IMR-90 (cell line): ENCODE measurements around the gene CATSPERZ. TPM values are rescaled to one million over a fixed set of nuclear protein-coding genes. Genes with fewer than 3 reads are reported as not detected.
A peak's percentile ranks its signal among the peaks of the same experiment; 100 is the strongest.

Experiments
- ATAC-seq: fragments of 200-7000 bp; cut with Tn5 transposase; 2 replicates; pipeline ENCODE4 v1.9.1; 2020; ENCODE audit warnings: low read depth, mild to moderate bottlenecking, moderate library complexity
- BruUV-seq: library from RNA; stranded (reverse); fragments of 400-500 nt; replicated peaks from 2 replicates; lab custom pipeline; 2021; lab: Mats Ljungman, UMichigan
- CTCF ChIA-PET: fragments of 300-600 bp; formaldehyde crosslinking; extraction: SDS; loops from one replicate; lab custom pipeline; 2021; ENCODE audit warnings: antibody characterized with exemption; lab: Yijun Ruan, JAX
- POLR2A ChIA-PET: fragments of 300-600 bp; sonication (Branson Sonifier 250); formaldehyde crosslinking; loops from one replicate; lab custom pipeline; 2022; ENCODE audit warnings: antibody characterized with exemption; ENCODE audit not compliant: unreplicated experiment; lab: Charles Lee
- DNase-seq: peaks from one replicate; pipeline ENCODE4 v3.0.0; 2013
- H2AFZ ChIP-seq: replicated peaks from 2 replicates; pipeline ENCODE3; 2013; ENCODE audit warnings: low read length, mild to moderate bottlenecking; ENCODE audit not compliant: poor library complexity
- H2AK5ac ChIP-seq: 2 replicates; pipeline ENCODE4 v1.6.1; 2013; ENCODE audit warnings: low read depth, low read length, inconsistent platforms
- H2AK9ac ChIP-seq: replicated peaks from 2 replicates; pipeline ENCODE3; 2013; ENCODE audit warnings: mild to moderate bottlenecking, low read depth, low read length, moderate library complexity; ENCODE audit not compliant: poor library complexity
- H2BK120ac ChIP-seq: 2 replicates; pipeline ENCODE4 v1.6.1; 2013; ENCODE audit warnings: low read depth, low read length, inconsistent platforms
- H2BK15ac ChIP-seq: 3 replicates; pipeline ENCODE4 v1.6.1; 2013; ENCODE audit warnings: low read depth, low read length, inconsistent platforms
- H2BK20ac ChIP-seq: 2 replicates; pipeline ENCODE4 v1.6.1; 2013; ENCODE audit warnings: low read depth, mild to moderate bottlenecking, inconsistent platforms, low read length, moderate library complexity
- H2BK5ac ChIP-seq: 2 replicates; pipeline ENCODE4 v1.6.1; 2013; ENCODE audit warnings: mild to moderate bottlenecking, low read depth, low read length, inconsistent platforms; ENCODE audit not compliant: poor library complexity, severe bottlenecking
- H3K14ac ChIP-seq: replicated peaks from 2 replicates; pipeline ENCODE4 v1.6.1; 2013; ENCODE audit warnings: low read depth, low read length, inconsistent platforms
- H3K18ac ChIP-seq: 2 replicates; pipeline ENCODE4 v1.6.1; 2013; ENCODE audit warnings: low read depth, low read length, control low read depth
- H3K23ac ChIP-seq: 2 replicates; pipeline ENCODE4 v1.6.1; 2013; ENCODE audit warnings: low read depth, low read length, inconsistent platforms
- H3K27ac ChIP-seq: 2 replicates; pipeline ENCODE4 v1.5.1; 2013; ENCODE audit warnings: mild to moderate bottlenecking, control low read depth, low read length; ENCODE audit not compliant: insufficient read depth
- H3K27me3 ChIP-seq: 2 replicates; pipeline ENCODE4 v1.6.1; 2013; ENCODE audit warnings: low read length; ENCODE audit not compliant: control insufficient read depth, insufficient read depth
- H3K36me3 ChIP-seq: 2 replicates; pipeline ENCODE4 v1.6.1; 2013; ENCODE audit warnings: low read length, mixed read lengths; ENCODE audit not compliant: control insufficient read depth, insufficient read depth
- H3K4ac ChIP-seq: 2 replicates; pipeline ENCODE4 v1.6.1; 2013; ENCODE audit warnings: low read depth, low read length, inconsistent platforms
- H3K4me1 ChIP-seq: 2 replicates; pipeline ENCODE4 v1.6.1; 2013; ENCODE audit warnings: low read length, mixed read lengths; ENCODE audit not compliant: control insufficient read depth, insufficient read depth
- H3K4me2 ChIP-seq: 2 replicates; pipeline ENCODE4 v1.6.1; 2013; ENCODE audit warnings: low read depth, mild to moderate bottlenecking, control low read depth, low read length, moderate library complexity
- H3K4me3 ChIP-seq: 2 replicates; pipeline ENCODE4 v1.5.1; 2013; ENCODE audit warnings: low read depth, mild to moderate bottlenecking, control low read depth, low read length, moderate library complexity; ENCODE audit not compliant: insufficient read depth
- H3K56ac ChIP-seq: 2 replicates; pipeline ENCODE4 v1.6.1; 2013; ENCODE audit warnings: low read length, inconsistent platforms; ENCODE audit not compliant: insufficient read depth; ENCODE audit errors: extremely low read depth
- H3K79me1 ChIP-seq, 2 experiments: 2 replicates each; pipeline ENCODE4 v1.6.1; 2013; ENCODE audit warnings: low read length in 2 of 2, inconsistent platforms in 1 of 2, low read depth in 1 of 2
- H3K9ac ChIP-seq: 2 replicates; pipeline ENCODE4 v1.6.1; 2013; ENCODE audit warnings: low read depth, low read length, control low read depth
- H3K9me1 ChIP-seq: 2 replicates; pipeline ENCODE4 v1.6.1; 2013; ENCODE audit warnings: low read length, inconsistent platforms; ENCODE audit not compliant: insufficient read depth
- H3K9me3 ChIP-seq: 2 replicates; pipeline ENCODE4 v1.6.1; 2013; ENCODE audit warnings: low read length; ENCODE audit not compliant: control insufficient read depth, insufficient read depth
- H4K20me1 ChIP-seq: 2 replicates; pipeline ENCODE4 v1.6.1; 2013; ENCODE audit warnings: low read length, inconsistent platforms; ENCODE audit not compliant: insufficient read depth
- H4K5ac ChIP-seq: 2 replicates; pipeline ENCODE4 v1.6.1; 2013; ENCODE audit warnings: mild to moderate bottlenecking, low read depth, low read length, control low read depth
- H4K8ac ChIP-seq, 2 experiments: 2 replicates each; pipeline ENCODE4 v1.6.1; 2013; ENCODE audit warnings: low read depth in 2 of 2, low read length in 2 of 2, control low read depth in 1 of 2, inconsistent platforms in 1 of 2
- H4K91ac ChIP-seq: 2 replicates; pipeline ENCODE4 v1.6.1; 2013; ENCODE audit warnings: low read depth, low read length, inconsistent platforms; ENCODE audit not compliant: insufficient read depth
- BHLHE40 ChIP-seq: fragments of 150-350 bp; IDR thresholded peaks from 2 replicates; pipeline ENCODE4 v1.6.1; 2016; ENCODE audit warnings: mild to moderate bottlenecking, low read depth, low read length
- FOS ChIP-seq: fragments of 150-350 bp; IDR thresholded peaks from 2 replicates; pipeline ENCODE4 v1.6.1; 2016; ENCODE audit warnings: low read depth, low read length
- MAFK ChIP-seq: IDR thresholded peaks from 2 replicates; pipeline ENCODE4 v1.6.1; 2012; ENCODE audit warnings: low read depth, low read length, improper control_type of control experiment
- MAZ ChIP-seq: IDR thresholded peaks from 2 replicates; pipeline ENCODE4 v1.6.1; 2012; ENCODE audit warnings: low read depth, mild to moderate bottlenecking, low read length, improper control_type of control experiment, moderate library complexity, borderline replicate concordance
- NFE2L2 ChIP-seq: fragments of 150-350 bp; IDR thresholded peaks from 2 replicates; pipeline ENCODE4 v1.6.1; 2016; ENCODE audit warnings: low read depth, mild to moderate bottlenecking, low read length
- RAD21 ChIP-seq: IDR thresholded peaks from 2 replicates; pipeline ENCODE4 v1.6.1; 2012; ENCODE audit warnings: low read length, improper control_type of control experiment
- RCOR1 ChIP-seq: IDR thresholded peaks from 2 replicates; pipeline ENCODE4 v1.6.1; 2012; ENCODE audit warnings: mild to moderate bottlenecking, low read length, improper control_type of control experiment; ENCODE audit not compliant: insufficient replicate concordance
- SMC3 ChIP-seq: fragments of 150-350 bp; IDR thresholded peaks from 2 replicates; pipeline ENCODE4 v1.6.1; 2016; ENCODE audit warnings: low read depth, mild to moderate bottlenecking, antibody characterized with exemption, low read length, moderate library complexity
- WGBS, 2 experiments: methylation state at CpG; one replicate each; pipeline versions ENCODE4 v1.1.5 to v1.1.7; 2013; ENCODE audit warnings: missing lambda C conversion rate in 2 of 2; ENCODE audit not compliant: insufficient read length in 1 of 2; ENCODE audit errors: extremely low coverage in 2 of 2; 5-methylcytosine and 5-hydroxymethylcytosine counted together
- dilution Hi-C: fragments of 300-500 bp; cut with HindIII; formaldehyde crosslinking; loops from one replicate; pipeline ENCODE4 v1.14.3; 2018; ENCODE audit warnings: low sequenced_read_pairs; ENCODE audit not compliant: unreplicated experiment
- in situ Hi-C: fragments of 300-500 bp; cut with MboI; formaldehyde crosslinking; loops from 3 replicates; pipeline ENCODE4 v1.14.3; 2019; ENCODE audit warnings: low sequenced_read_pairs, inconsistent platforms, mixed read lengths
- intact Hi-C: fragments of 100-400 bp; cut with micrococcal nuclease; formaldehyde crosslinking; loops from 2 replicates; pipeline ENCODE4 v1.10.0; 2022
- polyA plus RNA-seq, 3 experiments: library from polyadenylated mRNA; depleted of rRNA; stranded (reverse); fragments of >200 nt; gene quantifications; 2 replicates each; pipeline ENCODE4 v1.2.3, GENCODE V29; 2012; ENCODE audit warnings: low replicate concordance in 1 of 3
- total RNA-seq: library from RNA; depleted of rRNA; stranded (reverse); fragments of >200 nt; gene quantifications from 2 replicates; pipeline ENCODE4 v1.2.3, GENCODE V29; 2012
- TF ChIP-seq, protein P1 (sequence below): conservative IDR thresholded peaks from 2 replicates; pipeline ENCODE4 v1.5.1; 2012; ENCODE audit warnings: mild to moderate bottlenecking, low read depth, low read length, improper control_type of control experiment
- TF ChIP-seq, protein P2 (sequence below): fragments of 150-350 bp; IDR thresholded peaks from 2 replicates; pipeline ENCODE4 v1.6.1; 2017; ENCODE audit warnings: mild to moderate bottlenecking, antibody characterized with exemption, low read length, low read depth

Gene CATSPERZ
- total and polyA plus RNA-seq, 2 of the 4 experiments (the other 2 are of a cell fraction): not detected

- Histone ChIP-seq H2AK5ac (no peak within 1 kb of the TSS), H4K20me1 (peaks cover 5% of the 10 kb centered on the region; the same call in 1 of the 2 replicates), H3K4me3 (peak within 1 kb of the TSS; percentile 24), H3K4me2 (peak within 1 kb of the TSS; percentile 45), H3K4ac (no peak within 1 kb of the TSS), H3K9me1 (no peaks in the 10 kb centered on the region; the same call in 1 of the 2 replicates), H4K8ac (no peak within 1 kb of the TSS), H2AFZ (peak within 1 kb of the TSS; percentile 26), H3K9me3 (no peaks in the 10 kb centered on the region), H2BK15ac (no peak within 1 kb of the TSS), H3K27me3 (peaks cover 60% of the 10 kb centered on the region), H3K79me1 (peaks cover 0 to 9% of the 10 kb centered on the region in 2 experiments; a peak in 2 of 4 replicates), H3K27ac (no peak within 1 kb of the TSS), H3K14ac (no peak within 1 kb of the TSS), H3K23ac (no peak within 1 kb of the TSS), H2BK5ac (no peak within 1 kb of the TSS), H3K4me1 (peaks cover 6% of the 10 kb centered on the region; the same call in 1 of the 2 replicates), H2BK20ac (no peak within 1 kb of the TSS), H3K36me3 (no peaks in the 10 kb centered on the region), H3K56ac (no peak within 1 kb of the TSS), H3K18ac (no peak within 1 kb of the TSS), H4K5ac (no peak within 1 kb of the TSS), H2BK120ac (no peak within 1 kb of the TSS), H4K91ac (no peak within 1 kb of the TSS), H2AK9ac (peak within 1 kb of the TSS; percentile 37), H3K9ac (no peak within 1 kb of the TSS)
- BruUV-seq: no TSS peak
- ChIA-PET CTCF (no interaction called here), POLR2A (no interaction called here)
- DNase-seq: no peak
- dilution Hi-C loops (no loop called here), intact Hi-C loops (no loop called here), in situ Hi-C loops (no loop called here)
- 0% methylated on average over 6 of the region's 45 CpGs; no CpG with 5 or more reads in 1 of the 2 experiments for WGBS, 2 experiments
- no peak; the same call in 1 of the 2 replicates for ATAC-seq
- no peak for TF ChIP-seq MAFK
- no peak for TF ChIP-seq MAZ
- TF ChIP-seq BHLHE40: no peak
- TF ChIP-seq, protein P1, sequence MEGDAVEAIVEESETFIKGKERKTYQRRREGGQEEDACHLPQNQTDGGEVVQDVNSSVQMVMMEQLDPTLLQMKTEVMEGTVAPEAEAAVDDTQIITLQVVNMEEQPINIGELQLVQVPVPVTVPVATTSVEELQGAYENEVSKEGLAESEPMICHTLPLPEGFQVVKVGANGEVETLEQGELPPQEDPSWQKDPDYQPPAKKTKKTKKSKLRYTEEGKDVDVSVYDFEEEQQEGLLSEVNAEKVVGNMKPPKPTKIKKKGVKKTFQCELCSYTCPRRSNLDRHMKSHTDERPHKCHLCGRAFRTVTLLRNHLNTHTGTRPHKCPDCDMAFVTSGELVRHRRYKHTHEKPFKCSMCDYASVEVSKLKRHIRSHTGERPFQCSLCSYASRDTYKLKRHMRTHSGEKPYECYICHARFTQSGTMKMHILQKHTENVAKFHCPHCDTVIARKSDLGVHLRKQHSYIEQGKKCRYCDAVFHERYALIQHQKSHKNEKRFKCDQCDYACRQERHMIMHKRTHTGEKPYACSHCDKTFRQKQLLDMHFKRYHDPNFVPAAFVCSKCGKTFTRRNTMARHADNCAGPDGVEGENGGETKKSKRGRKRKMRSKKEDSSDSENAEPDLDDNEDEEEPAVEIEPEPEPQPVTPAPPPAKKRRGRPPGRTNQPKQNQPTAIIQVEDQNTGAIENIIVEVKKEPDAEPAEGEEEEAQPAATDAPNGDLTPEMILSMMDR: no peak
- TF ChIP-seq RCOR1: no peak
- TF ChIP-seq FOS: no peak
- no peak for TF ChIP-seq RAD21
- TF ChIP-seq, protein P2, sequence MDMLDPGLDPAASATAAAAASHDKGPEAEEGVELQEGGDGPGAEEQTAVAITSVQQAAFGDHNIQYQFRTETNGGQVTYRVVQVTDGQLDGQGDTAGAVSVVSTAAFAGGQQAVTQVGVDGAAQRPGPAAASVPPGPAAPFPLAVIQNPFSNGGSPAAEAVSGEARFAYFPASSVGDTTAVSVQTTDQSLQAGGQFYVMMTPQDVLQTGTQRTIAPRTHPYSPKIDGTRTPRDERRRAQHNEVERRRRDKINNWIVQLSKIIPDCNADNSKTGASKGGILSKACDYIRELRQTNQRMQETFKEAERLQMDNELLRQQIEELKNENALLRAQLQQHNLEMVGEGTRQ: no peak
- TF ChIP-seq SMC3: no peak
- TF ChIP-seq NFE2L2: no peak
Observed at GRCh38 chr11:64291262-64291751, 8.9 kb upstream of the CATSPERZ start, which contains the start of gene KCNK4. KCNK4 (plus strand) TSS chr11:64291302; CDS start chr11:64293019, 1,717 bp downstream.
